ENCODE results near the gene TMEM82. TPM values are rescaled to one million over a fixed set of nuclear protein-coding genes. Genes with fewer than 3 reads are reported as not detected.

The TMEM82 gene
- total and polyA plus RNA-seq, 2 of the 13 experiments (the other 11 are each of a cell fraction or from before 2014, with no cell fraction given), result 0.24 to 0.97 TPM

DNA sequence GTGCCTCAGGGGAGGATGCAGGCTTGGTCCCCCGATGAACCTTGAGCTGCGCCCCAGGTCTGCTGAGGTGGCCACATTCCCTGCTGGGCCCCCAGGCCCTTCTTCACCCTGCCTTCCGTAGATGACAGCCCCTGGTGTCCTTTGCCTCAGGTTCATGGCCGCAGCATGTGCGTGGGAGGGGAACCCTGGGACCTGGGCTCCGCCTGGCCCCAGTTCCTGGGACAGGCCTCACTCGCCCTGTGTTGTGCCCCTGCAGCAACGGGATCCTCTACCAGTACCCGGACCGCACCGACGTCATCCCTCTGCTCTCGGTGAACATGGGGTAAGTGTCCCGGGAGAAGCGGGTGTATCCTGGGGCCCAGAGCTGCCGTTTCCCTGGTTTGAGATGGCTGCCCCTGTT, 11.4 kb upstream of the TMEM82 start (continued):
- TF ChIP-seq ZNF597 (CRISPR knock-in tag; IDR thresholded peaks at IDR 0.05), result no peak

- 97% methylated on average over 24 of the region's 39 CpGs for WGBS (ENCODE audit: low lambda C conversion rate)
- CTCF ChIA-PET (ENCODE audit: low intra/inter-chr PET ratio, low total read pairs), result no interaction called here
- Histone ChIP-seq H3K27me3 (ENCODE audit: control insufficient read depth in 1 of 2, insufficient read depth in 2 of 2, low read length in 2 of 2) (no peaks in the 10 kb centered on the region), H2AFZ (ENCODE audit: low read length) (no peak overlapping the region), H3K36me3 (replicated peaks in 1 of 2; ENCODE audit: control insufficient read depth in 1 of 2, insufficient read depth in 2 of 2, low read length in 2 of 2) (peaks cover 9 to 24% of the 10 kb centered on the region in 2 experiments; a peak in 4 of 5 replicates), H3K4me1 (ENCODE audit: insufficient read depth, low read length) (peaks cover 27% of the 10 kb centered on the region), H3K4me2 (ENCODE audit: low read depth, low read length) (no peak overlapping the region), H3K9ac (ENCODE audit: insufficient read depth, low read depth, low read length) (no peak overlapping the region), H4K20me1 (ENCODE audit: insufficient read depth, low read length) (no peaks in the 10 kb centered on the region), H3K4me3 (replicated peaks in 1 of 3; ENCODE audit: insufficient read depth in 1 of 3, low read depth in 2 of 3, low read length in 3 of 3) (no peak overlapping the region), H3K27ac (ENCODE audit: extremely low read length, insufficient read depth, low read length) (no peak overlapping the region), H3K9me3 (ENCODE audit: low read length) (no peaks in the 10 kb centered on the region), H3K79me2 (ENCODE audit: insufficient read depth, low read length) (no peaks in the 10 kb centered on the region)
- no TSS peak for BruUV-seq (replicated peaks)
- in situ Hi-C loops (cut with HindIII; ENCODE audit: extremely low pct_ligation_motif_present, low pct_unique_long_range_greater_than_20kb) (no loop called here), intact Hi-C loops (cut with micrococcal nuclease; ENCODE audit: unreplicated experiment) (no loop called here)
- FAIRE-seq (no peak), ATAC-seq (no peak), DNase-seq (ENCODE audit: low spot score) (no peak)
- POLR2A ChIA-PET, result no interaction called here
- no peak for TF ChIP-seq HNRNPK (IDR thresholded peaks at IDR 0.05; ENCODE audit: low read depth, low read length, poor library complexity, severe bottlenecking)
- TF ChIP-seq HMGXB4 (CRISPR knock-in tag; IDR thresholded peaks at IDR 0.05; ENCODE audit: borderline replicate concordance in 1 of 2, low read depth in 1 of 2), result no peak
- no peak for TF ChIP-seq CHD4 (IDR thresholded peaks at IDR 0.05; ENCODE audit: borderline replicate concordance, low read length)
- no peak for TF ChIP-seq HNRNPUL1 (IDR thresholded peaks at IDR 0.05; ENCODE audit: low read depth, low read length)
- no peak for TF ChIP-seq ZNF749 (CRISPR knock-in tag; IDR thresholded peaks at IDR 0.05; ENCODE audit: borderline replicate concordance)
- TF ChIP-seq ASH2L (IDR thresholded peaks at IDR 0.05; ENCODE audit: insufficient read length, low read depth, low read length), result no peak
Measured at GRCh38 chr1:15731735-15732685, 10.3 kb upstream of the TMEM82 start.
